ENCODE measurements around the gene LPP.

Gene LPP

GRCh38 chr3:188202358-188203138, 48.6 kb downstream of the LPP start:
- Mint-ChIP-seq H3K27me3 (ENCODE audit: low read depth) (no peaks in the 10 kb centered on the region), H3K36me3 (ENCODE audit: low read depth) (peaks cover 9% of the 10 kb centered on the region), H3K9me3 (no peaks in the 10 kb centered on the region), H3K4me3 (no peak overlapping the region), H3K27ac (no peak overlapping the region), H3K4me1 (ENCODE audit: low read depth) (peaks cover 11% of the 10 kb centered on the region)
- peak; percentile 21 for DNase-seq (ENCODE audit: low spot score)

- H3K36me3 Mint-ChIP-seq (ENCODE audit: low read depth): peaks cover 12% of the 10 kb centered on the region
These were observed 50.6 kb downstream of the LPP start for GRCh38 chr3:188204526-188204925.

GRCh38 chr3:188205992-188206416, 52.0 kb downstream of the LPP start:
- no peak overlapping the region for H3K4me3 Mint-ChIP-seq
- DNase-seq (ENCODE audit: low spot score): no peak
- peaks cover 11% of the 10 kb centered on the region for H3K4me1 Mint-ChIP-seq (ENCODE audit: low read depth)
- no peaks in the 10 kb centered on the region for H3K9me3 Mint-ChIP-seq
- H3K36me3 Mint-ChIP-seq (ENCODE audit: low read depth): peaks cover 14% of the 10 kb centered on the region
- no peaks in the 10 kb centered on the region for H3K27me3 Mint-ChIP-seq (ENCODE audit: low read depth)
- H3K27ac Mint-ChIP-seq: no peak overlapping the region

More at GRCh38 chr3:188204526-188204925, 50.6 kb downstream of the LPP start:
- Mint-ChIP-seq H3K9me3 (no peaks in the 10 kb centered on the region), H3K4me1 (ENCODE audit: low read depth) (peaks cover 11% of the 10 kb centered on the region), H3K27ac (no peak overlapping the region), H3K4me3 (no peak overlapping the region), H3K27me3 (ENCODE audit: low read depth) (no peaks in the 10 kb centered on the region)
- DNase-seq (ENCODE audit: low spot score): no peak

GRCh38 chr3:188206787-188207186, 52.8 kb downstream of the LPP start:
- DNase-seq (ENCODE audit: low spot score): no peak
- Mint-ChIP-seq H3K4me1 (ENCODE audit: low read depth) (peaks cover 8% of the 10 kb centered on the region), H3K4me3 (no peak overlapping the region), H3K27me3 (ENCODE audit: low read depth) (no peaks in the 10 kb centered on the region), H3K9me3 (no peaks in the 10 kb centered on the region), H3K36me3 (ENCODE audit: low read depth) (peaks cover 12% of the 10 kb centered on the region), H3K27ac (no peak overlapping the region)

GRCh38 chr3:188207941-188208515, 54.1 kb downstream of the LPP start:
- H3K9me3 Mint-ChIP-seq: no peaks in the 10 kb centered on the region
- peaks cover 2% of the 10 kb centered on the region for H3K4me1 Mint-ChIP-seq (ENCODE audit: low read depth)
- peaks cover 13% of the 10 kb centered on the region for H3K36me3 Mint-ChIP-seq (ENCODE audit: low read depth)
- DNase-seq (ENCODE audit: low spot score): no peak
- H3K27me3 Mint-ChIP-seq (ENCODE audit: low read depth): no peaks in the 10 kb centered on the region
- H3K27ac Mint-ChIP-seq: no peak overlapping the region
- no peak overlapping the region for H3K4me3 Mint-ChIP-seq

GRCh38 chr3:188208516-188208981, 54.6 kb downstream of the LPP start:
- peaks cover 14% of the 10 kb centered on the region for H3K36me3 Mint-ChIP-seq (ENCODE audit: low read depth)
- H3K27me3 Mint-ChIP-seq (ENCODE audit: low read depth): no peaks in the 10 kb centered on the region
- no peak for DNase-seq (ENCODE audit: low spot score)
- no peak overlapping the region for H3K4me3 Mint-ChIP-seq
- peaks cover 4% of the 10 kb centered on the region for H3K4me1 Mint-ChIP-seq (ENCODE audit: low read depth)
- no peak overlapping the region for H3K27ac Mint-ChIP-seq
- H3K9me3 Mint-ChIP-seq: no peaks in the 10 kb centered on the region

- Mint-ChIP-seq H3K27ac (no peak overlapping the region), H3K9me3 (no peaks in the 10 kb centered on the region), H3K4me1 (ENCODE audit: low read depth) (peaks cover 5% of the 10 kb centered on the region), H3K36me3 (ENCODE audit: low read depth) (peaks cover 15% of the 10 kb centered on the region), H3K4me3 (no peak overlapping the region), H3K27me3 (ENCODE audit: low read depth) (no peaks in the 10 kb centered on the region)
- no peak for DNase-seq (ENCODE audit: low spot score)
These were observed 55.1 kb downstream of the LPP start for GRCh38 chr3:188209034-188209433.

GRCh38 chr3:188209740-188210139, 55.8 kb downstream of the LPP start:
- no peak overlapping the region for H3K27ac Mint-ChIP-seq
- H3K4me1 Mint-ChIP-seq (ENCODE audit: low read depth): peaks cover 5% of the 10 kb centered on the region
- no peak overlapping the region for H3K4me3 Mint-ChIP-seq
- no peaks in the 10 kb centered on the region for H3K27me3 Mint-ChIP-seq (ENCODE audit: low read depth)
- DNase-seq (ENCODE audit: low spot score): no peak
- peaks cover 18% of the 10 kb centered on the region for H3K36me3 Mint-ChIP-seq (ENCODE audit: low read depth)
- H3K9me3 Mint-ChIP-seq: no peaks in the 10 kb centered on the region

- no peak for DNase-seq (ENCODE audit: low spot score)
- H3K27me3 Mint-ChIP-seq (ENCODE audit: low read depth): no peaks in the 10 kb centered on the region
- no peaks in the 10 kb centered on the region for H3K9me3 Mint-ChIP-seq
- no peak overlapping the region for H3K4me3 Mint-ChIP-seq
- peaks cover 7% of the 10 kb centered on the region for H3K4me1 Mint-ChIP-seq (ENCODE audit: low read depth)
- H3K36me3 Mint-ChIP-seq (ENCODE audit: low read depth): peaks cover 16% of the 10 kb centered on the region
- no peak overlapping the region for H3K27ac Mint-ChIP-seq
These were observed 57.5 kb downstream of the LPP start for GRCh38 chr3:188211476-188211875.

GRCh38 chr3:188212308-188212969, 58.5 kb downstream of the LPP start:
- Mint-ChIP-seq H3K27ac (no peak overlapping the region), H3K9me3 (no peaks in the 10 kb centered on the region), H3K36me3 (ENCODE audit: low read depth) (peaks cover 19% of the 10 kb centered on the region), H3K4me1 (ENCODE audit: low read depth) (peaks cover 15% of the 10 kb centered on the region), H3K4me3 (no peak overlapping the region), H3K27me3 (ENCODE audit: low read depth) (no peaks in the 10 kb centered on the region)
- DNase-seq (ENCODE audit: low spot score): no peak

GRCh38 chr3:188214442-188214841, 60.5 kb downstream of the LPP start:
- no peaks in the 10 kb centered on the region for H3K9me3 Mint-ChIP-seq
- H3K4me1 Mint-ChIP-seq (ENCODE audit: low read depth): peaks cover 16% of the 10 kb centered on the region
- H3K27ac Mint-ChIP-seq: no peak overlapping the region
- DNase-seq (ENCODE audit: low spot score): no peak
- no peak overlapping the region for H3K4me3 Mint-ChIP-seq
- peaks cover 12% of the 10 kb centered on the region for H3K36me3 Mint-ChIP-seq (ENCODE audit: low read depth)
- H3K27me3 Mint-ChIP-seq (ENCODE audit: low read depth): no peaks in the 10 kb centered on the region

GRCh38 chr3:188215129-188215528, 61.2 kb downstream of the LPP start:
- no peaks in the 10 kb centered on the region for H3K9me3 Mint-ChIP-seq
- no peak overlapping the region for H3K4me3 Mint-ChIP-seq

GRCh38 chr3:188217011-188217463, 63.1 kb downstream of the LPP start:
- Mint-ChIP-seq H3K27me3 (ENCODE audit: low read depth) (no peaks in the 10 kb centered on the region), H3K4me1 (ENCODE audit: low read depth) (peaks cover 19% of the 10 kb centered on the region)

More at GRCh38 chr3:188215129-188215528, 61.2 kb downstream of the LPP start:
- Mint-ChIP-seq H3K27me3 (ENCODE audit: low read depth) (no peaks in the 10 kb centered on the region), H3K4me1 (ENCODE audit: low read depth) (peaks cover 19% of the 10 kb centered on the region), H3K27ac (no peak overlapping the region), H3K36me3 (ENCODE audit: low read depth) (peaks cover 11% of the 10 kb centered on the region)
- DNase-seq (ENCODE audit: low spot score): no peak

GRCh38 chr3:188217726-188218125, 63.8 kb downstream of the LPP start:
- H3K4me3 Mint-ChIP-seq: no peak overlapping the region
- no peaks in the 10 kb centered on the region for H3K27me3 Mint-ChIP-seq (ENCODE audit: low read depth)
- no peak overlapping the region for H3K27ac Mint-ChIP-seq
- peaks cover 19% of the 10 kb centered on the region for H3K4me1 Mint-ChIP-seq (ENCODE audit: low read depth)
- H3K9me3 Mint-ChIP-seq: no peaks in the 10 kb centered on the region
- DNase-seq (ENCODE audit: low spot score): no peak
- peaks cover 18% of the 10 kb centered on the region for H3K36me3 Mint-ChIP-seq (ENCODE audit: low read depth)

More at GRCh38 chr3:188217011-188217463, 63.1 kb downstream of the LPP start:
- Mint-ChIP-seq H3K4me3 (no peak overlapping the region), H3K9me3 (no peaks in the 10 kb centered on the region), H3K36me3 (ENCODE audit: low read depth) (peaks cover 15% of the 10 kb centered on the region), H3K27ac (peak overlapping the region; percentile 2)
- DNase-seq (ENCODE audit: low spot score): no peak
